ENCODE measurements around the gene MCL1.

The MCL1 gene

DNA sequence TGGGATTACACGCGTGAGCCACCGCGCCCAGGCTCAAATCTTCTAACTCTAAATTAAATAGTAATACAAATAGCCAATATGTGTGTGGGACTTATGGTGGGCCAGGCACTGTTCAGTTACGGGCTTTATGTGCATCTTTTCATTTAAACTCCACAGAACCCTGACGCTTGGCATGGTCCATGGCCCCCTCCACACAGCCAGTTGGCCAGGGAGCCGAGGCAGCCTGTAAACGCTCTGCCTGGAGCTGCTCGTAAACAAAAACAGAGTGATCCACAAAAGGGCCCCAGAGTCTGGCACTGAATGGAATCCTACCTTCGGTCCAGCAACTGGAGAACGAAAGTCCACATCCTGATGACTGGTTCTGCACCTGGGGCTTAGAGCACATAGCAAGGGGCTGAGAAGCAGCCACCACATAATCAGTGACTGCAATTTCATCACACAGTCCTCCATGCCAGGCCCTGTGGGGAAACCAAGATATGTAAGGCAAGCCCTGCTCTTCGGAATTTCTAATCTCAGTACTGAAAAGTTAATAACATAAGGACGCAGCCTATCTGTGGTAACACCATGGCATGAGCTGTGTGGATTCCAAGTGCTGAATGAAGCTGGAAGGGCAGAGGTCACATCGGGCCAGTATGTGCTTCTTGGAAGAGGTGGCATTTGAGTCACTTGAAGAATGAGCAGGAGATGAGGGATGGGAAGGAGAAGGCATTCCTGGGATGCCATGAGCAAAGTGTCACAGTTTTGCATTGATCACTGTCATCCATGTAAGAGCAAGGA is 43.7 kb downstream of the MCL1 start:
- no peak for DNase-seq

DNA sequence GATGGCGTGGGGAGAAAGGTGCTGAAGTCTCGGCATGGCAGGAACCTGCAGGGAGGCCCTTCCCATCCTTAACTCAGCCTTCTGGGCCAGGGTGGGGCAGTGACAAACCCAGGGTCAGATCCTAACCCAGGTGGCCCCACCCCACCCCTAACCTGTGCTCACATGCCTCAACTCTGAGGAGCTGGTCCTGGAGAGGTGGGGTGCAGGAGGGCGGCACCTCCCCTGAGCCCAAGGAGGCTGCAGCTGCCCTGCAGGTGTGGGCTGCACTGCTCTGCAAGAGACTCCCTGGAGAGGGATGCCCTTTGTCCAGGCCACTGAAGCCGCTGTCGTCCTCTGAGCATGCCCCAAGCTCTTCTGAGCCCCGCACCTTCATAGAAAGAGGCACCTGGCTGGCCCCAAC is 45.4 kb downstream of the MCL1 start:
- no peak for DNase-seq

DNA sequence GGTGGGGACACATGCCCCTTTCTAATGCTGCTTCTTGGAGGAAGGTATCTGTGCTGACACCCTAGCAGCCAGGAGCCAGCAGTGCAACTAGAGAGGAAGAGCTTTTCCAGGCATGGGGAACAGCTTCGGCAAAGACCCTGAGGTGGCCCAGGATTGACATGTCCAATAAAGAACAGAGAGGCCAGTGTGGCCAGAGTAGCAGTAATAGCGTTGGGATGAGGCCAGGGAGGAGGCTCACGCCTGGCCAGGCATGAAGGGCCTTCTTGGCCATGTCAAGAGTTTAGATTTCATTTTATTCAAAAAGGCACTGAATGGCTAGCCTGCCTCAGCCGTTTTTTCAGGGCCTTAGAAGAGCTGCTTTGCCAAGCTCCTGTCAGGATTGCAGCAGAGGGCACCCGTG is 46.5 kb downstream of the MCL1 start:
- DNase-seq = no peak

DNA sequence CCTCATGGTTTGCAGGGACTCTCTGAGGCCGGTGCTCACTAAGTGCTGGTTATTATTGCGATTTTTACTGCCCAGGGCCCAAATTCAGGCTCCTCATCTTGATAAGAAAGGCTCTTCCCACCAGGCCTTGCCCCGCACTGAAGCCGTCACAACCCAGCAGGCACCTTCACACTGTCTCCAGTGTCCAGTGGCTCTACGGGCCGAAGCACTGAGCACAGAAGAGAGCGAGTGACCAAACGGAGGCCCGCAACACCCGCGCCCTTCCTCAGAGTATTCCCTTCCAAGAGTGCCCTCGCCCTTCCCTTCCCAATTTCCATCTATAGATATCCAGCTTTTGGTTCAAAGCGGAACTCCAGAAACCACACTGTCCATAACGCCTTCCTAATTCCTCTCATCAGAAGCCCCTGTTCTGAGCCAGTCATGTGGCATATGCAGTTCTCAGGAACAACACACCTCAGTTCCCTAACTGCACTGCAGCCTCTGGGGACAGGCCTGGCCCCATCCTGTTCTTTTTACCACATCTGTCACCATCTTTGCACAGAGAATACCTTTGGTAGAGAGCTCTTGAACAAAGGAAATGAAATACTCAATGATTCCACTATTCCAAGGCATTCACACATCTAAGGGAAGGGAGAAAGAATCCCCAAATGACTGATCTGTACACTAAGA is 48.8 kb downstream of the MCL1 start:
- no peak for DNase-seq

DNA sequence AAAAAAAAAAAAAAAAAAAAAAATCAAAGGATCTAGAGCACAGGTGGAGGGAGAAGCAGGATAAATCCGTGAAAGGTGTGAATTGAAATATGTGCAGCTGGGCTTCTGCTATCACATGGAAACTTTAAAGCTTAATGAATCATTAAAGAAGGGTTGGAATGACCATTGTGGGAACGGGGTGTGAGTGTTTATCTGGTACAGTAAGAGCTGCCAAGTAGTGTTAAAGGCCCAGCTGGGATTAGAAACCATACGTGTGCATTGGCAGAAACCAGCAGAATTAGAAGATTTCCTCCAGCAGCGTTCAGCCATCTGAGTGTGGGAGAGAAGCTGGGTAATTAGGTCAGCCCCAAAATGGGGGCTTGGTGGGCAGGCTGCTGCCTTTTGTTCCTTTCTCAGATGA is 50.4 kb downstream of the MCL1 start:
- no peak for DNase-seq

DNA sequence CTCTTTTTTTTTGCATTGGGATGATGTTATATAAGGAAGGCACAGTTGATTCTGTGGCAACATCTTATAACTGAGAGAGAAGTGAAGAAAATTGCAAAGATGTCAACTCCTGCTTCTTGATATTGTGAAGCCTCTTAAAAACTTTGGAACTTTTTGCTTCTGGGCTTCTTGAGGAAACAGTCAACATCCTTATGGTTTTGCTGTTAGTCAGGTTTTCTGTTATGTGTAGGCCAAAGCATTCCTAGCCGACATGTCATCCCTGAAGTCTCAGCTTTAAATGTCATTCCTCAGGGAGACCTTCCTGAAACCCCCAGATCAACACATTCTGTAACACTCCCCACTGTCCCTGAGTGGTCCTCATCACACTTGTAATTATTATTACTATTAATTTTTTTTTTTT is 51.2 kb downstream of the MCL1 start:
- no peak for DNase-seq

DNA sequence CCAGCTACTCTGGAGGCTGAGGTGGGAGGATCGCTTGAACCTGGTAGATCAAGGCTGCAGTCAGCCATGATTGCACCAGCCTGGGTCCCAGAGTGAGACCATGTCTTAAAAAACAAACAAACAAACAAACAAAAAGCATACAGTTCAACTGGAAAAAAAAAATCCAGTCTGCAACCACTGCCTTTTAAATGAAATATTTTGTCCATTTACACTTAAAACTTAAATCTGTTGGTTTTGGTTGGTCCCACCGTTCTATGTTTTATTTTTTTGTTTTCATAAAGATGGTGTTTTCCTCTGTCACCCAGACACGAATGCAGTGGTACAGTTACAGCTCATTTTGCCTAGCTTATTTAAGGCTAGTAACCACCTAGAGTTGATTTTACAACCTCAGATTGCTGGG is 54.1 kb downstream of the MCL1 start:
- no peak for DNase-seq

Measured in activated effector memory CD4-positive, alpha-beta T cell treated with Interleukin-2 at 50 U/mL for 16 hours (primary cell).